ENCODE results near the gene MBNL1.
A peak's percentile ranks its signal among the peaks of the same experiment; 100 is the strongest.
"Not testable (repeated sequence)": the region's sequence is repeated elsewhere in the genome, so short reads cannot be mapped to it uniquely, and the experiment has no call there.

Gene MBNL1

GRCh38 chr3:152319831-152320617, 51.3 kb downstream of the MBNL1 start:
- DNase-seq, result no peak

DNA sequence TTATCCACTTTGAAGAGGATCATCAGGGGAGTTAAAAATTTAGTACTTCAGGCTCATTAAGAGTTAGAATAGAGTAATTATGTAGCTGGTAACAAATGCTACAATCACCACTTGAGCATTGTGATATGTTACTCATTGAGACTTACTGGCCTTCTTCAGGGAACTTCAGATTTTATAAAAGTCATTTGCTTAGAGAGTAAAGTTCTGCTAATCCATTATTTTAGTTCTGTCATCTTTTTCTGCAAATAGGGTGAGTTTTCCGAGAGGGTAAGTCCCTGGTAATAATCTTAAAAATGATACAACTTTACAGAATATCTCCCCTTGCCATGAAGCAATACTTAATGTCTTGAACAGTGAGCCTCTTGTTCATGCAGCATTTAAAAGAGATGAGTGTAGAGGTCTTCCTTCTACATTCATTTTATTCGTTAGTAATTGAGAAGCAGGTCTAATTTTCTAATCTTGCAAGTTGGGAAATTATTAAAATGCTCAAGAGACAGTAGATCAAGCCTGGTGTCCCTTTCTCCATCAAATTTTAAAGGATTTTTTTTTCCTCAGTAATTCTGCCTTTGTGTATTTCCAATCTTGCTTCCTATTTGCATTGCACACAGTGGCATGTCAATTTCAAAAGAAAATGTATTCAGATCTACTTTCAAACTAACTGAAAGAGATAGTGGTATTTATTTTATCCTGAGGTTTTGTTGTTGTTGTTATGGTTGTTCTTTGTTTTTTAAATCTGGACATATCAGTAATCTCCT, 52.6 kb downstream of the MBNL1 start:
- no peak for DNase-seq

DNA sequence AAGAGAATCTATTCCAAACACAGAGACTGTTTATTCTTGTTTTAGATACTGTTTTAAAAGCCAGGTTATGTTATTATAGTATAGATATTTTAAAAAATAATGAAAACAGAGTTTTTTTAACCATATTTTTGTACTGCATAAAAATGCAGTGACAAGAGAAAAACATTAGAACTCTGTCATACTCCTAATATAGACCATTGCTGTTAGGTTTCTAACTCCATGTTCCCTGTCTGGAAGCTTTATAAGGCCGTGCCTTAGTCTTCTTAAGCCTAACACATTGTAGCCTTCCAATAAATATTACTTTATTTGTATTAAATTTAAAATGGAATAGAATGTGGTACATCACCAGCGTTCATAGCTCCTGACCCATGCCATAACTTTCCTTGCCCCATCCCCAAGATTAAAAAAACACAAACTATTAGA, 53.2 kb downstream of the MBNL1 start:
- no peak for DNase-seq

DNA sequence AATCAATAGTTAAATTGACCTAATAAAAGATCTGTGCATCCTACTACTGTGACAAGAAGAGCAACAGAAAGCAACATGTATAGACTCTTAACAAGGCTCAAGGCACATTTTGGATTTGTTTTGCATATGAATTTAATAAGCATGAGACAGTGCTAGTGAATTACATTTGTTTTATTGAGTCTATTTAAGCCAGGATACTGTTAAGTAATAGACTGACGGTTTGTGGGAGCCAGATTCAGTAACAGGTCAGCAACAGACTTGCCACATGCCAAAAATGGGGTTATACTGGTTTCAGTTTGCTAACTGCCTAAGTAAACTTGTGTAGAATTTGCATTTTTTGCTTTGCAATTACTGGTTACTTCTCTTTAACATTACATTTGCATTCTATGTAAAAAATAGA, 54.0 kb downstream of the MBNL1 start:
- DNase-seq, result peak; percentile 33 to 46

DNA sequence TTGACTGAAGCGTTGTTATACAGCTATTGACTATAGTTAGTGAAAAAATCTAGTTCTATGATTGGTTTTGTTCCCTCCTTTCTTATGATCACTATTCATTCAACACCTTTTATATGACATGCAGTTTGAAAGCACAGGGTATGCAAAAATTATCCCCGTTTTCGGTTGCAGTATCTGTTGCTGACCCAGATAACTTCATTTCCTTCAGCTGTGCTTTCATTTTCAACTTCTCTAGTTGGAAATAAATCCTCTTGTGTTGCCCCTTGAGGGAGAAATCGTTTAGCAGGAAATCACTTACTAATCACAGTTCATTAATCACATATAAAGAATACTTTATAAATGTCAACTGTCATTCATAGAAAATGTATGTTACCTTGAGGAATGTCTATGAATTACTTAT, 55.1 kb downstream of the MBNL1 start:
- DNase-seq, result no peak

- no peak for DNase-seq
These were observed 56.4 kb downstream of the MBNL1 start for GRCh38 chr3:152325136-152325535.

DNA sequence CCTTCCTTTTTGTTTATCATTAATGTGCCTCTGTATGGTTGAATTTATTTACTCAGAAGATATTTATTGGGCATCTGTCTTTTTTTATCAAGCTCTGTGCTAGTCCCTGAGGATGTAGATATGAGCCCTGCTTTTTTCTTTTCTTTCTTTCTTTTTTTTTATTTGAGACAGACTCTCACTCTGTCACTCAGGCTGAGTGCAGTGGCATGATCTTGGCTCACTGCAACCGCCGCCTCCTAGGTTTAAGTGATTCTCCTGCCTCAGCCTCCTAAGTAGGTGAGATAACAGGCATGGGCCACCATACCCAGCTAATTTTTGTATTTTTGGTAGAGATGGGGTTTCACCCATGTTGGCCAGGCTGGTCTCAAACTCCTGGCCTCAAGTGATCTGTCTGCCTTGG, 58.5 kb downstream of the MBNL1 start:
- DNase-seq, result no peak

- peak in 1 of 2 donors; percentile 31 for DNase-seq
These were observed 60.1 kb downstream of the MBNL1 start for GRCh38 chr3:152328841-152329240.

DNA sequence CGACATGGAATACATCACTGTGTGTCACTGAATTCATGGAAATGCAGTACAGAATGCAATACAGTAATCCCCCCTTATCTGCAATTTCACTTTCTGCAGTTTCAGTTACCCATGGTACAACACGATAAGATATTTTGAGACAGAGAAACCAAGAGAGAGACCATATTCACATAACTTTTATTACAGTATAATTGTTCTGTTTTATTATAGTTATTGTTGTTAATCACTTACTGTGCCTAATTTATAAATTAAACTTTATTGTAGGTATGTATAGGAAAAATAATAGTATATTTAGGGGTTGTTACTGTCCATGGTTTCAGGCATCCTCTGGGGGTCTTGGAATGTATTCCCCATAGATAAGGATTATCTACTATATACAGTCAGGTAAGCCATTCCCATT, 61.8 kb downstream of the MBNL1 start:
- DNase-seq, result no peak

DNA sequence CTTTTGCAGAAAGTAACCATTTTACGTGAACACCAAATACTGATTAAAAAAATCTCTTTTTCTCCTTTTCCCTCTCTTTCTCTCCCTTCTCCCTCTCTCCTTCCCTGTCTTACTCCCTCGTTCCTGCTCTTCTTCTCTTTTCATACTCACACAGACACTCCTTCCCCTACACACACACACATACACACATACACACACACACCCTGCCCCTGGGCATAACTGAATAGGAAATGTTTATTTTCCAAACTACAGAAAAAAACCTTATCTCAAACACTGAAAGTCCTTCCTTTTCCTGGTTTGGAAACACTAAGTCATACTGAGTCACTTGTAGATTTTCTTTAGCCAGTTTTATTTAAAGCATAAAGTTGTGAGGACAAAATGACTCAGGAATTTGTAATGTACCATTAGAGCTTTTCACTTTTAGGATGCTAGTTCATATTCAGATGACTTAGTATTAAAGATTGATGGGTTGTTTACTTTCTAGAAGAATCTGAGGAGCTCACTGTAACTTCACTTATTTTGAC, 62.4 kb downstream of the MBNL1 start:
- DNase-seq, result peak in 1 of 2 donors; percentile 39

DNA sequence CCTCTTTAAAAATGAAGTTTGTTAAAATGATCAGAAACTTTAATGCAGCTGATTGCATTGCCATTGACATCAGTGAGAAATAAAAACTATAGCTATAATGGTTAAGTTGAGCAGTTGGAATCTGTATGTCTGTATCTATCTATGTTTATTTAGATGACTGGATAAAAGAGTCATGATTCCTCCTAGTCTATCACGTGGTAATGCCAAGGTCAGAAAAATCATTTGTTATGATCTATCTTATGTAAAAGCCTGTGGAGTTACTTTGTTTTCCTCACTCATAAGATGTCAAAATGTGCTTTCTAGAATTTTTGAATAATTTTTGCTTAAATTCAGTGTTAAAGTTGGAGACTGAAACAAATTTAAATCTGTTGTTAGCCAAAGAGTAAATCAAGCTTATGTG, 63.3 kb downstream of the MBNL1 start:
- DNase-seq, result no peak

DNA sequence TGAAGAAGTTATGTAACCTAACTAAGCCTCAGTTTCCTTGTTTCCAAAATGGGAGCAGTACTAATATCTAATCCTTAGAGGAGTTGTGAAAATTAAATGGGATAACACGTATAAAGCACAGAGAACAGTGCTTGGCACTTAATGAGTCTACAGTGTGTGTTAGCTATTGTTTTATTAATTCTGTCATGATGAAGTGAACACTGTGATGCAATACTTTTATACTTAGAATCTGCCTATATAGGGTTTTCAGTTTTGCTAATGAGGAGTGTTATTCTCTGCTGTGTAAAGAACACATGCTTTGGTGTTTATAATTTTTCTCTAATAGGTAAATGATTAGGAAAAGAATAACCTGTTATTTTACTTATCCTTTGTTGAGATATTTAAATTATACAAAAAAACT, 65.2 kb downstream of the MBNL1 start:
- no peak for DNase-seq

GRCh38 chr3:152334761-152335160, 66.0 kb downstream of the MBNL1 start:
- no peak for DNase-seq

- no peak for DNase-seq
These were observed 66.5 kb downstream of the MBNL1 start for GRCh38 chr3:152335273-152335672.

GRCh38 chr3:152337337-152337736, 68.6 kb downstream of the MBNL1 start:
- DNase-seq, result not testable (repeated sequence)

DNA sequence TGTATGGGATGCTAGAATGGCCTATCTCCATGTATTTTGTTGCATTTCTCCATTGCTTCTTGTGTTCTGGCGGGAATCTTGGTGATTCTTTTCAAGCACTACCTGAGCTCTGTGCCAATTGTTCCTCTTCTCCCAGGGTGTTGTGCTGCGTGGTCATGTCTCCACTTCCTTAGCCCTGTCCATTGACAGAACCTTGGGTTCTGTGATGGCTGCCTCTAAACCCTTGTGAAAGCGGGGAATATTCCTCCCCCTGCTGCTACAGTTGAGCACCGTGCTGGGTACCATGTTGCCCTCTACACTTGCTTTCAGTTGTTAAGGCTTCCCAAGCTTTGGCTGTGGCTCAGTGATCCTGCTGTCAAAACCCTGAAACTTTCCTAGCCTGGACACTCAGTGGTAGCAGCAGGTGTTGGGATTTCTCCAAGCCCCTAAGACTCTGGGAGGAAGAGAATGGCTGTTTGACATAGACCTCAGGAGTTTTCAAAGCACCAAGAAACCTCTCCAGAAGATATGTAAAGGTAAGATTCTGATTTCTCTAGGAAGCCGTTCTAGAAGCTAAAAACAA, 69.5 kb downstream of the MBNL1 start:
- no peak for DNase-seq

DNA sequence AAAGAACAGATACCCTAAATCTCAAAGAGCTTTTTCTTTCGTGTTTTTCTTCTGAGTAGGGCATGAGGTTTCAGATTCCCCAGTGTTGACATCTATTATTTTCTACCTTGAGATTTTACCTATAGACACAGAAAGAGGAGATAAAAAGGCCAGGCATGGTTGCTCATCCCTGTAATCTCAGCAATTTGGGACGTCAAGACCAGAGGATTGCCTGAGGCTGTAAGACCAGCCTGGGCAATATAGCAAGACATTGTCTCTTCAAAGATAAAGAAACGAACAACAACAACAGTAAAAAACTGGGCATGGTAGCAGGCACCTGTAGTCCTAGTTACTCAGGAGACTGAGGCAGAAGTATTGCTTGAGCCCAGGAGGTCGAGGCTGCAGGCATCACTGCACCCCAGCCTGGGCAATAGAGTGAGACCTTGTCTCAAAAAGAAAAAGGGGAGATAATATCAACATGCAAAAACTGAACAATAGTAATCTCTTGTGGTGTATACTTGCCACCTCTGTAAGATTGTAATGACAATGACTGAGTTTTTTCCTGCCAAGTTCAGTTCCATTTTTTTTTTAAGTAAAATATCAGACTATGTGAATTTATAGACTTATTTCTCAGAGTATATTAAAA, 71.3 kb downstream of the MBNL1 start:
- no peak for DNase-seq

DNA sequence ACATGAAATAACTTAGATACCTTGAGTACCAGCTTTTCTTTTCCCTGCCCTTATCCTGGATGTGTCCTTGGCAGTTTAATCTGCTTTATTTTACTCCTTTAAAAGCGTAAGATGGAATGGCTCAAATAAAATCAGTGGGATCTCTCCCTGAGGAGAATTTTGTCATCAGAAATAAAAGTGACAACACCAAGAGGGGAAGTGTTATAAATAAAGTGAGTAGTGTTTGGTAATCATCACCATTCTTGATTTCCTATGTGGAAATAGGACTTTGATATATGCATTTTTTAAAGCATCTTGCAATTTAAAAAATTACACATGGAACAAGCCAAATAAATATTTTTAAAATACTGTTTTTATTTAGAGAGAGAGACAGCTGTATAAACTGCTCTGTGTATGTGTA, 76.5 kb downstream of the MBNL1 start:
- DNase-seq, result peak in 1 of 2 donors; percentile 63

DNA sequence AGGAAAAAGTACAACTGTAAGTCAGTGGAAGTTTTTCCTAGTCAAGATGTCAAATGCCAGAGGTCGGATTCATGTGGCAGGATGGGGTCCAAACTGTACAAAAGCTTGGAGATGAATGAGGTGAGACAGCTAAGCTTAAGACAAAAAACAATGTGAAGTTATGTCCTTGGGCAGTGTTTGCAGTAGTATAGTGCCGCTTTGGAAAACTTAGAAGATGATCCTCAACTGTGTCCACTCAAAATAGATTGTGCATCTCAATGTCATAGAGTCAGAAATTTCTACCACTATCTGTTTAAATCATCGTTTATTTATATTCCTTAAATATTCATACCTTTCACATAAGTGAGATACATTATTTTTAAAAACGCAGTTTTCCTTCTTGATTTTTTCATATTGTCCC, 77.3 kb downstream of the MBNL1 start:
- DNase-seq, result no peak

DNA sequence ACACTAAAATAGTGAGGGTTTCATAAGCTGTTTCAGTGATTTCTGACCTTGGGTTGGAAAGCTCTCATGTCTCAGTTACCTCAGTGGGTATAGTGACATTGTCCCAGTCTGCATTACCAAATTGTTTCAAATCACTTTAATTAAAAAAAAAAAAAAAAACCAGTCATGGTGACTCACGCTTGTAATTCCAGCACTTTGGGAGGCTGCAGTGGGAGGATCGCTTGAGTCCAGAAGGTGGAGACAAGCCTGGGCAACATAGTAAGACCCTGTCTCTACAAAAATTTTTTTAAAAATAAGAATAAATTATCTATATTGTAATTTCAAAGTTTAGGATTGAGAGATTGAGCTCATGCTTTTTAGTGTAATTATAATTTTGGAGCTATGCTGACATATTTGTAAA, 78.0 kb downstream of the MBNL1 start:
- DNase-seq, result no peak

DNA sequence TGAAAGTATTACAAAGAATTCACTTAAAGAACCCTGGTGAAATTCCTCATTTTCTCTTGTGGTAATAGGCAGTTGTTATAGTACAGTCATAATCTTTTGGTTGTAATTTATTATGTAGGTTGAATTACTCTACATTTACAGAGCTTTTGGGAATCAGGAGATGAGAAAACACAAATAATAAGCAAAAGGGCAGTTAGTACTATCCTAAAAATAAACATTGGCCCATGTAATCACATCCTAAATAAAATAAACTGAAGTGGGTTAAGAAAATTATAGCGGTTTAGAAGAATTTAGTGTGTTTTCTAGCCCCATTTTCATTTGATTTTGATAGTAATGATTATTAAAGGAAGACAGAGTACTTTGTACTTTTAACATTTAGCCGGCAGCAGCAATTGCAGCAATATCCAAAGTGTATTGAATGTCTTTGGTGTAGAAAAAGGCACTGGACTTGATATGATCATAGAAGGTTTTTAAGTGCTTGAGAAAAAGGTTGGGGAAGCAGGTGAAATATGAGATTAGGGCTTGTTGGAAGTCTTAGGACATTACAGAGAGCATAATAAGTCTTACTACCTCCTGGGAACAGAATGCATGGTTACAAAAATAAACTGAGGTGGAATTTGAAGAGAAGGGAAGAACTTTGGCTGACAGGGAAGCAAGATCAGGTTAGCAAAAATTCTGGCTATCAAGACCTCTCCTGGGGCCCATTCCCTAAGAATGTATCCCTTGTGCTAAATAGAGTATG, 79.9 kb downstream of the MBNL1 start:
- no peak for DNase-seq

- peak in 1 of 2 donors; percentile 48 for DNase-seq
These were observed 80.7 kb downstream of the MBNL1 start for GRCh38 chr3:152349392-152349791.
